HL-60/S4 treated with retinoic acid at 250 ng/mL for 4 days and 3 days (cell line): ENCODE measurements around the gene CTSW.

ENCODE experiments used
- in situ Hi-C: fragments of 300-500 bp; cut with MboI; formaldehyde crosslinking; loops from 2 replicates; pipeline ENCODE4 v1.7.0; 2022; ENCODE audit warnings: low sequenced_read_pairs

Gene CTSW

DNA sequence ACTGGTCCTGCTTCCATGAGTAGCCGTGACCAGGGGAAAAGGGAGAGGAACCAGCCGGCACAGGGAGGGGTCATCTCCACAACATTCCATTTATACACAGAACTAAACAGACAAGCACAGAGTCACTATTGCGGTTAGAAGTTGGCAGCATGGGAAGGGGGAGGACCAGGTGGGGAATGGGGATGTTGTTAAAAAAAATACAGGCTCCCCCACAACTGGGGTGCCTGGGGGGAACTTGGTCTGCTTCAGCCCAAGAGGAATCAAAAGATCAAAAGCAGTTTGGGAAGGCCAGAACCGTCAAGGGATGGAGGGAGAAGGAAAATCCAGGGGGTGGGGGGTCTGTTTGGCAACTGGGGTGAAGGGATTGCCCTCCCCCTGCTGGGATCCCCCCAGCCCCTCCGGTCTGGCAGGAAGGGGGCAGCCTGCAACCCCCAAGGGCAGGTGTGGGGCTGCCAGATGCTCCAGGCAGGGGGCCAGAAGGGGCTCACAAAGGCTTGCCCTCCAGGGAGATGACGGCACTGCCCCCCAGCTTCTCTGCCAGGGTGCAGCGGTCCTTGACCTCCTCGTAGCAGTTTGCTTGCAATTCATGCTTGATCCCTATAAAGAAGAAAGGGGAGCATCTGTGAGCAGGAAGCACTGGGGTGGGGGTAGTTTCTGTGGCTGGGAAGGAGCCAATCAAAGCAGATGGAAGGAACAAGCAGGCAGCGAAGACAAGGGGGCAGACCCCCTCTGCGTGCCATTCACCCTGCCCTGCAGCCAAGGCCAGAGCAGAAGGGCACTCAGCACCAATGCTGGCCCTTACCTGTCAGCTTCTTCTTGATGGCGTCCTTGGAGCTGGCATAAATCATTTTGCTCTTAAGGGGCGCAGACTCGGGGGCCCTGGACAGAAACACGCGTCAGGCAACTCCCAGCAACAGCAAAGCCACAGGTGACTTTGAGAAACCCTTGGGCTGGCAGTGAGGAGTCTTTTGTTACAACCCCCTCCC, 24.5 kb upstream of the CTSW start:
- in situ Hi-C loops, result no loop called here

DNA sequence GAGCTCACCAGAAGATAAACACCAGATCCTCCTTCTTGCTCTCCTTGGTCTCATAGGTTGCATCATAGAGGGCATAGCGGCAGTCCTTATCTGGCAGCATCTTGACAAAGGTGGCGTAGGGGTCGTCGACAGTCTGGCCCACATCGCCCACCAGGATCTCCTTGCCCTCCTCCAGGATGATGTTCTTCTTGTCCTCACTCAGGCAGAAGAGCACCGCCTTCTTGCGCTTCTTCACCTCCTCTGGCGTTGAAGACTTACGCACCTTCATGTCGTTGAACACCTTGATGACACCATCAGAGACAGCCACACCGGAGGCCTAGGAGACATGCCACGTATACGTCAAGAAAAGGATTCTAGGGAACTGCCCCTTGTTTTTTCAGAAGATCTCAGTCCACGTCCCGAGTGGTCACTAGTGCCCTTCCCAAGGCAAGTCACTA, 23.7 kb upstream of the CTSW start:
- in situ Hi-C loops, result no loop called here

DNA sequence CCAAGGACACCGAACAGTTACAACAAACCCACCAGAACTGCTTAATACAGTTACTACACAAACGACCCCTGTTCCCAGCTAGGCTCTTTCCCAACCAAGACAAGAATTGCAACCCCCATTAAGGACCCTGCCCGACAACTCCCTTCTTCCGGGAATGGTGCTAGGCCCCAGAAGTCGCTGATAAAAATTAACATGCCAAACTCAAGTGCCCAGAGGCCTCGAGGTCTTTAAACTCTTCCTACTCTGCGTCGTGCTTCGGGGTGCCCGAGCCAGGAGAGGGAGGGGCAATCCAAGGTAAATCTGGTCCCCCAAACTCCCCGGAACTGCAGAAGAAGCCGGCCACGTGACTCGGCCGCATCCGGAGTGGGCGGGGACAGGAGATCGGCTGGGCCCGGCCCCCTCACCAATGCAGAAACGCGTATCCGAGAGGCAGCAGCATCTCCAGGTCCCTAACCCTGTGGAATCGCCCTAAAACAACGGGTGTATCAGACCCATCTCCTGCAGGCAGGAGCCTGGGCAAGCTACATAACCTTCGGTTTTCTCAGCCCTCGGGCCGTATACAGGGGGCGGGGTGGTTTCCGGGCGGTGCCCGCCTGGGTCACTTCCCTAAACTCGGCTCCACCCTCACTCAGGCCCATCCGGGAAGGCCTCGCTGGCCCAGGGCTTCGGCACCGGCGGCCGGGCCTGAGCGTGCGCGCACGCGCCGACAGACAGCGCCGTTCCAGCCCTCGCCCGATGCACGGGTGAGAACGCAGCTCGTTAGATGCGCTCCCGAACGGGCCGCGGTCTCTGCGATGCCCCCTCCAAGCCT, 22.7 kb upstream of the CTSW start:
- in situ Hi-C loops, result no loop called here

DNA sequence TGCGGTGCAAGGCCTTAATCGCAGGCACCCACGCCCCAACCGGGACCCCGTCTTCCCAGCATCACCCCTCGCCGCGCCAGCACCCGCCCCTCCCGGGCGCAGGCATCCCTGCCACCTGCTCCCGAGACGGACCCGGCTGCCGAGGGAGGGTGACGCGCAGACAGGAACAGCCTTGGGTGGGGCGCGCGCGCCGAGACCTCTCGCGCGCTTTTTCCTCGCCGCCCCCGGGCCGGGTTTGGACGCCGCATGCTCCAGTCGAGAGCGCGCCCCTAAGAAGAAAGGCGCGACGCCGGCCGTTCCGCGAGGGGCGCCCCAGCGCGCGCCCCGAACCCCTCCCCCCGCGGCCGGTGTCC, 22.2 kb upstream of the CTSW start:
- in situ Hi-C loops, result no loop called here

DNA sequence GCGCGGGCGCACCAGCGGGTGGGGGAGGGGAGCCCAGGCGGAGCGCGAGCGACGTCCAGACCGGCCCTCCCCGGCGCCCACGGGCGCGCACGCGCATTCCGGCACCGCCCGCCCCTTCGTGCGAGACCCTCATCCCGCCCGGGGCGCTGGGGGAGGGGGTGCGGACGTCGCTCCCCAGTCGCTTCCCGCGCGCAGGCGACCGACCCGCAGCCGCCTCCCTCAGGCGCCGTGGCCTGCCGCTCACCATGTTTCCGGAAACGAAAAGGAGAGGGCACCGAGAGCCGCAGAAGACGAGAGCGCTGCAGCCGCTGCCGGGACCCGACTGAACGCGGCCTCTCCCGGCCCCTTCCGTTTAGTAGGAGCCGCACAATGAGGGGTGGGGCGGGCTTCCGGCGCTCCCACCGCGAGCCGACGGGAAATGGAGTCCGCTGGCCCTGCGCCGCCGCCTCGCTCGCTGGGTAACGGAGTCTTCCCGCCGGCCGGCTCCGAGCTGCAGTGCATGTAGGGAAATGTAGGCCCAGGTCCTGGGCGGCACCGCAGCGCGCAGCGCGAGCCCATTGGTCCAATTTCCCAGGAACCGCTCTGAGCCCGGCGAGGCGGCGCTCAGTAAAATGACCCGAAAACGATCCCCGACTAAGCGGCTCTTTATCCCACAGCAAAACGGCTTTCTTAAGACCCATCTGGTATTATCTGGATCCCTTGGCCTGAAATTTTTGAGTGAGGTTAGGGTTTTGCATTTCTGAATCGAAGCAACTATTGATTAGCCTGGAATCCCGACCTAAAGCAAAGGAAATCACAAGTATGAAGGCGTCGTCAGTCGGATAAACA, 21.6 kb upstream of the CTSW start, which contains the start of gene CFL1:
Gene CFL1, minus strand, starts transcription at position 328 of the 828 bp plus-strand sequence. Its CDS starts 81 bp downstream, at position 247.
- in situ Hi-C loops, result no loop called here

DNA sequence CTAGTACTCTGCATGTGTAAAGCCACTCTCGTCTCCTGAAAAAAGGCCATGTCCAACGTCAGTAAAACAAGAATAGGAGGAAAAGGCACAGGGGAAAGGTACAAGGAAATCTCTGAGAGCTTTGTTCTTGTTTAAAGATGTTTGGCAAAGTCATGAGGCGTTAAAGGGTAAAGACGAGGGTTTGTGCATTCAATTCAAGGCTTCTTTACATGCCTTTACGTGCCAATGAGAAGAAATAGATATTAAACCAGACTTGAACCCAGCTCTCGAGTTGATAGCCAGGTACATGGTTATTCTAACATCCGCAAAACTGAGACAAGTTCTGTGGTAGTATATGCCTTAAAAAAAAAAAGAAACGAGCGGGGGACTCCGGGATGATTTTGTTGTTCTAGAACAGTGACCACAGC, 21.0 kb upstream of the CTSW start:
- in situ Hi-C loops, result no loop called here

DNA sequence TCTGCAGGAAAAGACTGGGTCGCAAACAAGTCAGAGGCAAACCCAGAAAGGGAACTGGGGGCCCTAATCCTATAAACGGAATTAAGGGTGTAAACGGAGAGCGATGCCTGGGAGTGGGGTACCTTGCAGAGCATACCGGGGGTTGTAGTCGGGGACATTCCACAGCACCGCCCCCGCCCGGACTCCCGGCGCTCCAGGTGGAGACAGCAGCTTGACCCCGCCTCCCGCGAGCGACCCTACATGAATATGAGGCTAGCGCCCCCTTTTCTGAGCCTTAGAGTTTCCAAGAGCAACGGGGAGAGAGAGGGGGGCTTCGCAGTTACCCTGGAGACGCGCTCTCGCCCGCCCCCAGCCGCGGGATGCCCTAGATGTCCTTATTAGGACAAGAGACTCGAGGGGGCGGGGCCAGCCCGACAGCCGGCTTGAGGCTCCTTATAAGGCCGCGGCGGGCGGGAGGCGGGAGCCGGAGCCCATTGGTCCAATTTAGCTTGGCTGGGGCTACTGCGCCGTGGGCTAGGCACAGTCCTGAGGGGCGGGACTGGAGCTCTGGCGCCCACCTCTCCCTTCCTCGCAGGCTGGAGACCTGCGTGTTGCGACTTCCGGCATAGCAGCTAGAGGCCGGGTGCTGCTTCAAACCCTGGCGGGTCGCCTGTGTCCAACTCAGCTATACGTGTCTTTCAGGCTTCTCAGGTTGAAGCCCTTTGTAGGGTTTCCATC, 20.4 kb upstream of the CTSW start:
- in situ Hi-C loops, result no loop called here

DNA sequence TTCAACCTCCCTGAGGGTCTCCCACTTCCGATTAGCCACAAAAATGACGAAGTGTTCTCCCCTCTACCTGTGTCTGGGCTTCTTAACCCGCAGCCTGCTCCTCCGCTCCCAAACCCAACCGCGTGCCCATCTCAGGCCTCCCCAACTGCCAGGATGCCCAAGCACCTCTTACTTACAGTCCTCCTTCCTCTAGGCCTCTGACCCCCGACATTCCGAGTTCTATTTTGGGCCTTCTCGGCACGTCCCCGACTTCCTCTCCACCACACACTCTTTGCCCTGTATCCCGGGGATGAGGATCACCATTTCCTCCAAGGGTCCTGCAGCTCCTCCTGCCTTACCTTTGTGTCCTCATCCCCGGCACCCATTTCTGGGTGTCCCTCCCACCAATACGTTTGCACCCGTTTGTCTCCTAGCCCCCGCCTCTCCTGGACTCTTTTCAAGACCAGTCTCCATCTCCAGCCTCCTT, 19.8 kb upstream of the CTSW start:
- in situ Hi-C loops, result no loop called here

DNA sequence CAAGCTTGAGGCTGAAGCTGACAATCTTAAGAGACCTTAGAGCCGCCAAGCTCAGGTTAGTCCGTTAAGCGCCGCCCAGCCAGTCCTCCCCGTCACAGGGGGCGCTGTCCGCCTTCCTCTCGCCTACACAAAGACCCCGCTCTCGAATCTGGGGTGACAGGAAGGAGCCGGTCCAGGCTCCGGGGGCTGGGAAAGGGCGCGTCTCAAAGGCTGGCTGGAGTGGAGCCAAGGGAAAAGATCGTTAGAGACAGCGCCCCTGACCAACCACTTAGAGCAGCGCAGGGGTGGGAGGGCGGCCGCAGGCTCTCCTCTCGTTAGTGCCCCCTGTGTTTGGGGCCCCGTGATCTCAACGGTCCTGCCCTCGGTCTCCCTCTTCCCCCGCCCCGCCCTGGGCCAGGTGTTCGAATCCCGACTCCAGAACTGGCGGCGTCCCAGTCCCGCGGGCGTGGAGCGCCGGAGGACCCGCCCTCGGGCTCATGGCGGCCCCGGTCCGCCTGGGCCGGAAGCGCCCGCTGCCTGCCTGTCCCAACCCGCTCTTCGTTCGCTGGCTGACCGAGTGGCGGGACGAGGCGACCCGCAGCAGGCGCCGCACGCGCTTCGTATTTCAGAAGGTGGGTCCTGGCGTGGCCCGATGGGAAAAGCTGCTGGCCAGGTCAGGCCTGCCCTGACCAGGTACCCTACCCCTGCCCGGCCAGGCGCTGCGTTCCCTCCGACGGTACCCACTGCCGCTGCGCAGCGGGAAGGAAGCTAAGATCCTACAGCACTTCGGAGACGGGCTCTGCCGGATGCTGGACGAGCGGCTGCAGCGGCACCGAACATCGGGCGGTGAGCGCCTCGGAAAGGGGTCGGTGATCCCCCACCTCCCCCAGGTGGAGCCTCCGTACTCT, 19.1 kb upstream of the CTSW start, which contains the start of gene MUS81:
Gene MUS81, plus strand, starts transcription at position 156 of the 887 bp plus-strand sequence. Its CDS starts 321 bp downstream, at position 477.
- in situ Hi-C loops, result no loop called here

DNA sequence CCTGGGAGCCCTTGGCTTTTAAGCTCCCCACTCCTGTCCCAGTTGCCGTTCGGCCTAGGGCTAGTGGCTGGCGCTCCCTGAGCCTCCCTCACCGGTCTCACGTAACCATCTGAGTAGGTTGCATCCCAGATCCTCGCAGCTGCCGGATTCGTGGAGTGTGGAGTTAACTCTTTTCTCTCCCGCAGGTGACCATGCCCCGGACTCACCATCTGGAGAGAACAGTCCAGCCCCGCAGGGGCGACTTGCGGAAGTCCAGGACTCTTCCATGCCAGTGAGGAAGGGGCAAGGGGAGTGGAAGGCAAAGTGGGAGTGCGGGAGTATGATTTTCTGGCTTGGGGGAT, 18.5 kb upstream of the CTSW start:
- in situ Hi-C loops, result no loop called here

DNA sequence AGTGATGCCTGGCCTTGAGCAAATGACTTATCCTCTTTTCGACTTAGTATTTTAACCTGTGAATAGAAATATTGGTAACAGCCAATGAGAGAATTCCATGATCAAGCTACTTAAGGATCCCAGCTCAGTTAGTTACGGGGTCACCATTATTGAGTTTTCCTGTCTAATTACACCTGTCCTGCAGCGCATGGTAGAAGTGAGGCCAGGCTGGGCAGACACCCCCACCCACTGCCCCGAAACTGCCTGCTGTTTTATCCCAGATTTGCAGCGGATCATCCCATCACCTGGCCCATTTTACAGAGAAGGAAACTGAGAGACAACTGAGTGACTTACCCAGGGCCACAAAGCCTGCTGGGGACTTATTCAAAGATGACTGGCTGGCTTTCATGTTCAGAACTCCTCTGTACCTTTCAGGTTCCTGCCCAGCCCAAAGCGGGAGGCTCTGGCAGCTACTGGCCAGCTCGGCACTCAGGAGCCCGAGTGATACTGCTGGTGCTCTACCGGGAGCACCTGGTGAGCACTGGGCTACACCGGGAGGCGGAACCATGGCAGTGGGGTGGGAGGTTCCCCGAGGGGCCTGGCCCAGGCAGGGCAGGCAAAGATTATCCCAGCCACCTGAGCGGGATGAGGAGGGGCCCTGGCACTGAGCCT, 18.0 kb upstream of the CTSW start:
- in situ Hi-C loops, result no loop called here

DNA sequence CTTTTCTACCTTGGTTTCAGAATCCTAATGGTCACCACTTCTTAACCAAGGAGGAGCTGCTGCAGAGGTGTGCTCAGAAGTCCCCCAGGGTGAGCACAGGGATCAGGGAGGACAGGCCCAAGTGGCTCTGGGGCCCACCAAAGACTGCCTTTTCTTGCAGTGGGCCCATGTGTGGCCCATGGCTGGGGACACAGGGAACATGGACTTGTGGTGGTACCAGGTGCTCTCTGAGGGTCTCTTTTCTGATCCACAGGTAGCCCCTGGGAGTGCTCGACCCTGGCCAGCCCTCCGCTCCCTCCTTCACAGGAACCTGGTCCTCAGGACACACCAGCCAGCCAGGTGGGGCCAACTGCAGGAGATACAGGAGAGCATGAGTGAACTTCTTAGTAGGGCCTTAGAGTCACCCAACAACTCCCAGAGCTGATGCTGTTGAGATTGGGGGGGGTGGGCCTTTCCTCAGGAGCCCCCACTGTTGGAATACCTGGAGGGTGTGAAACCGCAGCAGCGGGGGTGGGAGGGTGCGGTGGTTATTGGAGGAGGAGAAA, 17.4 kb upstream of the CTSW start:
- in situ Hi-C loops, result no loop called here

DNA sequence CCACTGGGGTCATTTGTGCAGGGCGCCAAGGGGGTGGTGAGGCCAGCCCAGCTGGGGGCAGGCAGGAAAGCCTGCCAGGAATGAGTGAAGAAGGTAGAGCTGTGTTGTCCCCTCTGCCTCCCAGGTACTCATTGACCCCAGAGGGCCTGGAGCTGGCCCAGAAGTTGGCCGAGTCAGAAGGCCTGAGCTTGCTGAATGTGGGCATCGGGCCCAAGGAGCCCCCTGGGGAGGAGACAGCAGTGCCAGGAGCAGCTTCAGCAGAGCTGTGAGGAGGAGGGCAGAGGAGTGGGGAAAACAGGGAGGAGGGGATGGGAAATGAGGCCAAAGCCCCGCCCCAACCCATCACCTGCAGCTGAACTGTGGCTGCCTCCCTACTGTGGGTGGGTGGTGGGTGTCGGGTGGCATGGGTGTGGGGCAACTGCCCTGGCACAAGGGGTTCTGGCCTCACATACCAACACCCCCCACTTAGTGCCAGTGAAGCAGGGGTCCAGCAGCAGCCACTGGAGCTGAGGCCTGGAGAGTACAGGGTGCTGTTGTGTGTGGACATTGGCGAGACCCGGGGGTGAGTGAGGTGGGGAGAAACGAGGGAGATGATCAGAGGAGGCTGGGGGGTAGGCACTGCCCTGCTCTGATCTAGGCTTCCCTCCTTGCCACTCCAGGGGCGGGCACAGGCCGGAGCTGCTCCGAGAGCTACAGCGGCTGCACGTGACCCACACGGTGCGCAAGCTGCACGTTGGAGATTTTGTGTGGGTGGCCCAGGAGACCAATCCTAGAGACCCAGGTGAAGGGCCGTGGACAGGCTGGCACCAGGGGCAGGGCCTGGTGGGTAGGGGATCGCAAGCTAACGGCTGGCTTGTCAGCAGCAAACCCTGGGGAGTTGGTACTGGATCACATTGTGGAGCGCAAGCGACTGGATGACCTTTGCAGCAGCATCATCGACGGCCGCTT, 16.4 kb upstream of the CTSW start:
- in situ Hi-C loops, result no loop called here

DNA sequence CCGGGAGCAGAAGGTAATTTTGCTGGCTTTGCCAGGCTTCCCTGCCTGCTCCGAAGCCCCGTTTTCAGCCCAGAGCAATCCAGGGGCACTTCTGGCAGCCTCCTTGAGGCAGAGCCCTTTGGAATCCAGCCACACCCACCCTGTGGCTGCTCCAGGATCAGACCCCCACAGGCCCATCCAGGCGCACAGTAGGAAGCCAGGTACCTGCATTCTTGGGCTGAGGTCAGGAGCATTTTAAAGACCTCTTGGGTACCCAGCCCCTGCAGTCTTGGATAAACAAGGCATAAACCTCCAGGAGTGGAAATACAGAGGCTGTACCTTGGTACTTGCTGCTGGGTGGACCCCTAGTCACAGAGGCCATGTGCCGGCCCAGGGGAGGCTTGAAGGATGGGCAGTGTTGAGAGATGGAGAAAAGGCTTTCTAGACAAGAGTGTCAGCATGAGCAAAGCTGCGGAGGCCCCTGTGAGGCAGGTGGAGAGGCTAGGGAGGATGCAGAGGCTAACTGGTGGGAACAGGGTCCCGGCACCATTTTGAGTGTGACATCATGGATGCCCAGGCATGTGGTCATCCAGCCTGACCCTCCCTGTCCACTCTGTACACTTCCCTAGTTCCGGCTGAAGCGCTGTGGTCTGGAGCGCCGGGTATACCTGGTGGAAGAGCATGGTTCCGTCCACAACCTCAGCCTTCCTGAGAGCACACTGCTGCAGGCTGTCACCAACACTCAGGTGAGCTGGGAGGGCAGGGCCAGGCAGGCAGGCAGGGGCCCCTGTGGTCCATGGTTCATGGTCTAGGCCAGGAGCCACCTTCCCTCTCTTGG, 15.5 kb upstream of the CTSW start:
- in situ Hi-C loops, result no loop called here

DNA sequence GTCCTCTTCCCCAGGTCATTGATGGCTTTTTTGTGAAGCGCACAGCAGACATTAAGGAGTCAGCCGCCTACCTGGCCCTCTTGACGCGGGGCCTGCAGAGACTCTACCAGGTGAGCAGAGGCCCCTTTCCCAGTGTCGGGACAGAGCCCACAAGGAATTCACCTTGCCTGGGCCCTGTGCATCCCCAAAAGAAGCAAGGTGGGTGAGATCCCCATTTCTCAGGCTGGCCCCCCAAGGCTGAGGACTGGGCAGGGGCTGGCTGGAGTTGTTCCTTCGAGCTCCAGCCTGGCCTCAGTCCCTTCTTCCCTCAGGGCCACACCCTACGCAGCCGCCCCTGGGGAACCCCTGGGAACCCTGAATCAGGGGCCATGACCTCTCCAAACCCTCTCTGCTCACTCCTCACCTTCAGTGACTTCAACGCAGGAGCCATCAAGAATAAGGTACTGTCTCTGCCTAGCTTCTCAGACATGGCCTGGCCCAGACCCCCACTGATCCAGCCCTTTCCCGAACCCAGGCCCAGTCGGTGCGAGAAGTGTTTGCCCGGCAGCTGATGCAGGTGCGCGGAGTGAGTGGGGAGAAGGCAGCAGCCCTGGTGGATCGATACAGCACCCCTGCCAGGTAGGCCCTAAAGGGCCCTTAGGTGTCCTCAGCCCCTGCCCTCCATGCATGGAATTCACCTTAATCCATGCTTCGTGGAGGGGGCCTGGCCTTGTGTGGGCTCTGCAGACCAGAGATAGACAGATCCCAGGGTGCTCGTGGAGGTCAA, 14.7 kb upstream of the CTSW start:
- in situ Hi-C loops, result no loop called here
